Naive thymus-derived CD4-positive, alpha-beta T cell (primary cell): ENCODE data around the gene LZTR1. TPM values are rescaled to one million over a fixed set of nuclear protein-coding genes. Genes with fewer than 3 reads are reported as not detected.
"Not testable (repeated sequence)": the region's sequence is repeated elsewhere in the genome, so short reads cannot be mapped to it uniquely, and the experiment has no call there.

Experiments
- ATAC-seq: fragments of 150-1000 bp; cut with Tn5 transposase; 2 replicates; pipeline ENCODE4 v1.10.0; 2021; ENCODE audit warnings: mild to moderate bottlenecking, moderate library complexity
- CTCF ChIA-PET: fragments of 350-600 bp; sonication (Branson Sonifier 250); formaldehyde crosslinking; loops from one replicate; lab custom pipeline; 2021; ENCODE audit warnings: antibody characterized with exemption; lab: Charles Lee
- POLR2A ChIA-PET: fragments of 350-600 bp; sonication (Branson Sonifier 250); formaldehyde crosslinking; loops from one replicate; lab custom pipeline; 2021; ENCODE audit warnings: antibody characterized with exemption, inconsistent platforms; lab: Charles Lee
- DNase-seq, 9 donors: peaks; one replicate each; pipeline versions ENCODE4 v3.0.0 to v3.0.0-alpha.2; 2020 to 2022; ENCODE audit warnings: mixed read lengths in 1 of 9
- H3K27ac ChIP-seq: one replicate; pipeline ENCODE4 v1.7.0; 2013; ENCODE audit warnings: mild to moderate bottlenecking, low read depth, low read length, moderate library complexity
- H3K27me3 ChIP-seq, 2 donors: one replicate each; pipeline ENCODE4 v1.7.0; 2013; ENCODE audit warnings: low read length in 2 of 2, mild to moderate bottlenecking in 2 of 2, moderate library complexity in 2 of 2; ENCODE audit not compliant: control insufficient read depth in 2 of 2, insufficient read depth in 2 of 2
- H3K36me3 ChIP-seq, 3 experiments: 1 replicate in 2 of 3; 2 replicates in 1 of 3; pipeline ENCODE4 v1.7.0; 2013; ENCODE audit warnings: low read length in 3 of 3, mild to moderate bottlenecking in 3 of 3, moderate library complexity in 1 of 3; ENCODE audit not compliant: insufficient read depth in 3 of 3, control insufficient read depth in 2 of 3
- H3K4me1 ChIP-seq, 2 donors: one replicate each; pipeline ENCODE4 v1.7.0; 2013; ENCODE audit warnings: low read length in 2 of 2, mild to moderate bottlenecking in 2 of 2, moderate library complexity in 1 of 2; ENCODE audit not compliant: control insufficient read depth in 2 of 2, insufficient read depth in 2 of 2
- H3K4me3 ChIP-seq: 2 replicates; pipeline ENCODE4 v1.7.0; 2013; ENCODE audit warnings: mild to moderate bottlenecking, low read length
- H3K9me3 ChIP-seq, 3 experiments: 1 replicate in 2 of 3; 2 replicates in 1 of 3; pipeline ENCODE4 v1.7.0; 2013; ENCODE audit warnings: low read length in 3 of 3; ENCODE audit not compliant: control insufficient read depth in 2 of 3
- H3K27ac Mint-ChIP-seq, 9 donors: one replicate each; pipeline ENCODE4 v1.8.0; 2020 to 2022; ENCODE audit warnings: mixed read lengths in 9 of 9, mild to moderate bottlenecking in 8 of 9, moderate library complexity in 5 of 9, inconsistent platforms in 2 of 9
- H3K27me3 Mint-ChIP-seq, 5 donors: one replicate each; pipeline ENCODE4 v1.8.0; 2021 to 2022; ENCODE audit warnings: mixed read lengths in 5 of 5, mild to moderate bottlenecking in 1 of 5
- H3K36me3 Mint-ChIP-seq, 5 donors: one replicate each; pipeline ENCODE4 v1.8.0; 2020 to 2022; ENCODE audit warnings: mixed read lengths in 5 of 5, mild to moderate bottlenecking in 3 of 5, inconsistent platforms in 1 of 5
- H3K4me1 Mint-ChIP-seq, 7 donors: one replicate each; pipeline ENCODE4 v1.8.0; 2020 to 2022; ENCODE audit warnings: mixed read lengths in 7 of 7, mild to moderate bottlenecking in 3 of 7, inconsistent platforms in 1 of 7
- H3K4me3 Mint-ChIP-seq, 10 donors: one replicate each; pipeline ENCODE4 v1.8.0; 2020 to 2022; ENCODE audit warnings: mild to moderate bottlenecking in 10 of 10, mixed read lengths in 10 of 10, moderate library complexity in 6 of 10, inconsistent platforms in 2 of 10
- H3K9me3 Mint-ChIP-seq, 11 donors: one replicate each; pipeline ENCODE4 v1.8.0; 2020 to 2022; ENCODE audit warnings: mixed read lengths in 11 of 11, mild to moderate bottlenecking in 4 of 11, inconsistent platforms in 1 of 11, moderate library complexity in 1 of 11
- intact Hi-C, 2 donors: fragments of 100-400 bp; cut with micrococcal nuclease; formaldehyde crosslinking; loops; one replicate each; pipeline ENCODE4 v1.15.1; 2023
- polyA plus RNA-seq, 2 donors: library from polyadenylated mRNA; unstranded; fragments of 300-500 nt; fragmentation: Illumina TruSeq; gene quantifications; one replicate each; pipeline ENCODE4 v1.2.3, GENCODE V29; 2021
- total RNA-seq, 6 experiments: library from RNA in 5 of 6; stranded (reverse) in 5 of 6; gene quantifications; 1 replicate in 5 of 6; 2 replicates in 1 of 6; pipeline ENCODE4 v1.2.3 and lab custom pipeline; 2021 to 2026

LZTR1 gene
- total and polyA plus RNA-seq, 7 experiments from 2014 or later = 11.4 to 104 (median 71.2) TPM

DNA sequence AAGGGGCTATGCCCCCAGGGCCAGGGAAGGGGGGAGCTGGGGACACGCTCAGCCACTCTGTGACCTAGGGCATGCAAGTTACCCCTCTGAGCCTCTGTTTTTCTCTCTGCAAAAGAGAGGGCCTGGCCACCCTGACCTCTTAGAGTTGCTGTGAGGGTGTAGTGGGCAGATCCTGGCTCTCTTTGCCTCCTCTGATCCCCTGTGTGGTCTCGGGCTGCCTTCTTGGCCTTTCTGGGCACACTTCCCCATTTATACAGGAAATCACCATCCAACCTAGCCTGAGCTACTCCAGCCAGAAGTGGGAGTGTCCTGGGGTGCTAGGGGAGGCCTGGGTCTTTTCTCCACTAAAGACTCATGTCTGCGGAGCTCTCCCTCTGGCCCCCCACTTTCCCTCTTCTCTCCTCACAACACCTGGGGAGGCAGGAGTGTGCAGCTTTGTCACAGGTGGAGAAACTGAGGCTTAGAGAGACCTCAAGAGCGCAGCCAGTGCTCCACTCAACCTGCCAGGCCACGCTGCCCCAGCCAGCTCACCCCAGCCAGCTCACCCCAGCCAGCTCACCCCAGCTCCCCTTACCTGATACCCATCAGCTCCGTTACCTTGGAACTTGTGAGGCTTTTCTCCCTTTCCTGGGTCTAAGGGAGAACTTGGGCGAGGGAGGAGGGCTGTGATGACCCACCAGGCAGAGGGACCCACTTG lies 13.7 kb upstream of the LZTR1 start:
- peaks cover 0 to 12% (median 10%) of the 10 kb centered on the region in 7 donors for H3K4me1 Mint-ChIP-seq
- CTCF ChIA-PET = interaction anchor here (0.5 kb wide), 1 partner anchor 550 kb away, joined by 4 read pairs; no protein-coding TSS in a partner anchor
- Histone ChIP-seq H3K27me3 (no peaks in the 10 kb centered on the region), H3K36me3 (no peaks in the 10 kb centered on the region), H3K4me1 (no peaks in the 10 kb centered on the region), H3K9me3 (no peaks in the 10 kb centered on the region), H3K4me3 (no peak overlapping the region), H3K27ac (no peak overlapping the region)
- H3K36me3 Mint-ChIP-seq = no peaks in the 10 kb centered on the region
- peaks cover 0 to 5% (median 0%) of the 10 kb centered on the region in 11 donors for H3K9me3 Mint-ChIP-seq
- intact Hi-C loops = loop anchor here in 1 of 2 donors (10.0 kb wide), 1 partner anchor 146 kb away; no protein-coding TSS in a partner anchor
- H3K27ac Mint-ChIP-seq = peak overlapping the region in 1 of 9 donors; percentile 68
- no peak for DNase-seq
- H3K4me3 Mint-ChIP-seq = no peak overlapping the region
- POLR2A ChIA-PET = interaction anchor here (2.3 kb wide), 1 partner anchor 10 kb away, joined by 6 read pairs; no protein-coding TSS in a partner anchor
- peaks cover 0 to 24% (median 5%) of the 10 kb centered on the region in 5 donors for H3K27me3 Mint-ChIP-seq
- ATAC-seq = peak; percentile 55

DNA sequence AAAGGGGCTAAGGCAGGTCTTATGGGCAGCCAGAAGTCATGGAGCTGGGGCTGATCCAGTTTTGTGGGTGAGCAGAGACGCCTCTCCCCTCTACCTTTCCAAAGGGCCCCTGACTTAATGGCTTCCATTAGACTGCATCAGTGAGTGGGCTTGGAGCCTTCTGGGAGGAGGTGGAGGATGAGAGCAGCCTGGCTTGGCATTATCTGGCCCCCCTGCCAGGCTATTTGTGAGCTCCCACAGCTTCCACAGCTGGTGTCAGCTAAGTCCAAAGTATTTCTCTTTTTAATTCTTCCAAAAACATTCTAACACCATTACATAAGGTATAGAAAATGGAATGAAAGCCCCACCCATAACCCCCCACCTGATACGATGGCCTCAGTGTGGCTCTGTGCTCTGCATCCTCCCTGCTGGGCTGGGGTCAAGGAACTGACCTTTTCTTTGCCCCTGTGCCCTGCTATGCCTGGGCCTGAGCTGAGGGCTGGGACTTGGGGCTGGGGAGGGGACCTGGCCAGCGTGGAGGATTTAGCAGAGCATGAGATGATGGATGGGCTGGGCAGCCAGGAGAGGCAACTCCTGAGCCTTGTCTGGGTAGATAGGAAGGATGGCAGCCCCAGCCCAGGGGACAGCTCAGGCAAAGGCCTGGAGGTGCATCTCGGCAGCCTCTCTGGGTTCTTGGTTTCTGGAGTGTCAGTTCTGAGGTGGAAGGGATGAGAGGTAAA lies 11.0 kb upstream of the LZTR1 start:
- Histone ChIP-seq H3K4me1 (no peaks in the 10 kb centered on the region), H3K27me3 (no peaks in the 10 kb centered on the region), H3K27ac (no peak overlapping the region), H3K9me3 (no peaks in the 10 kb centered on the region), H3K36me3 (no peaks in the 10 kb centered on the region), H3K4me3 (no peak overlapping the region)
- Mint-ChIP-seq H3K4me1 (no peaks in the 10 kb centered on the region), H3K27ac (no peak overlapping the region), H3K36me3 (no peaks in the 10 kb centered on the region), H3K27me3 (peaks cover 0 to 3% (median 0%) of the 10 kb centered on the region in 5 donors), H3K4me3 (no peak overlapping the region), H3K9me3 (peaks cover 0 to 5% (median 0%) of the 10 kb centered on the region in 11 donors)
- ATAC-seq (no peak), DNase-seq (no peak)
- CTCF ChIA-PET = interaction anchor here (0.6 to 0.7 kb wide), 2 partner anchors 61 to 907 kb away, joined by 3 to 5 read pairs; no protein-coding TSS in a partner anchor
- POLR2A ChIA-PET = interaction anchor here (1.3 kb wide), 1 partner anchor 32 kb away, joined by 4 read pairs; no protein-coding TSS in a partner anchor
- intact Hi-C loops = no loop called here

DNA sequence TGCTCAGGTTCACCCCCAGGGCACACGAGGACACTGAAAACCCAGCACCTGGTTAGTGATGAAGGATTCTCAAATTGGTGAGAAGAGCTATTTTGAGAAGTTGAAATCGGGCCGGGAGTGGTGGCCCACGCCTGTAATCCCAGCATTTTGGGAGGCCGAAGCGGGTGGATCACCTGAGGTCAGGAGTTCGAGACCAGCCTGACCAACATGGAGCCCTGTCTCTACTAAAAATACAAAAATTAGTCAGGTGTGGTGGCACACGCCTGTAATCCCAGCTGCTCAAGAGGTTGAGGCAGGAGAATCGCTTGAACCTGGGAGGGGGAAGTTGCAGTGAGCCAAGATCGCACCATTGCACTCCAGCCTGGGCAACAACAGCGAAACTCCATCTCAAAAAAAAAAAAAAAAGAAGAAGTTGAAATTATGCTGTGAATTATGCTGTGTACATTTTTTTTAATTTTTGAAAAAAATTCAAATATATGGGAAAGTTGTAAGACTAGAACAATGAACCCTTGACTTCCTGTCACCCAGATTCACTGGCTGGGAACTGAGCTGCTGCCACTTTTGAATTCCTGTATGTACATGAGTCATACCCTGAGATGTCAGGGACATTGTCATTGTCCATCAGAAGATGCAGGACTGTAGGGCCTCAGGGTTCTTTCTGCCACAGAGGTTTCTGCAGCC lies 9.9 kb upstream of the LZTR1 start:
- H3K9me3 ChIP-seq, intact Hi-C loops, H3K4me3 Mint-ChIP-seq, H3K27ac Mint-ChIP-seq, H3K4me1 ChIP-seq, H3K9me3 Mint-ChIP-seq, H3K36me3 Mint-ChIP-seq, H3K4me1 Mint-ChIP-seq, H3K27ac ChIP-seq, H3K36me3 ChIP-seq, H3K4me3 ChIP-seq, H3K27me3 Mint-ChIP-seq, DNase-seq, H3K27me3 ChIP-seq: not testable (repeated sequence)
- ChIA-PET CTCF (interaction anchor here (0.7 kb wide), 1 partner anchor 908 kb away, joined by 3 read pairs; no protein-coding TSS in a partner anchor), POLR2A (interaction anchor here (1.3 kb wide), 2 partner anchors 10 to 31 kb away, joined by 4 read pairs; partner anchors contain the start of gene LZTR1)
- peak; percentile 73 for ATAC-seq

DNA sequence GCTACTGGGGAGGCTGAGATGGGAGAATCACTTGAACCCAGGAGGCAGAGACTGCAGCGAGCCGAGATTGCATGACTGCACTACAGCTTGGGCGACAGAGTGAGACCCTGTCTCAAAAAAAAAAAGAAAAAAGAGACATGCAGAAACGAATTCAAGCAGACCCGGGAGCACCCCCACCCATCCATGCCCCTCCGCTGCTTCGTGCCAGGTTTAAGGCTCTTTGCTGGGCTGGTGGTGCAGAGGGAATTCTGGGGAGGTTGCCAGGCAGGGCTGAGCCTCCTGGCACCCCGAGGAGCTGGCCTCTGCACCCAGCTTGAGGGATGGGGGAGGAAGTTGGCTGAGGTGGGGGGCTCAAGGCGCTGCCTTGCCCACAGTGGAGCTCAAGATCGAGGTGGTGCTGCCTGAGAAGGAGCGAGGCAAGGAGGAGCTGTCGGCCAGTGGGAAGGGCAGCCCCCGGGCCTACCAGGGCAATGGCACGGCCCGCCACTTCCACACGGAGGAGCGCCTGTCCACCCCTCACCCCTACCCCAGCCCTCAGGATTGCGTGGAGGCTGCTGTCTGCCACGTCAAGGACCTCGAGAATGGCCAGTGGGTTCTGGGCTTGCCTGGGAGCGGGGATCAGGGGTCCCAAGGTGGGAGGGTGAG lies 9.0 kb upstream of the LZTR1 start:
- Histone ChIP-seq H3K4me1 (no peaks in the 10 kb centered on the region), H3K4me3 (no peak overlapping the region), H3K27me3 (no peaks in the 10 kb centered on the region), H3K36me3 (no peaks in the 10 kb centered on the region), H3K9me3 (no peaks in the 10 kb centered on the region), H3K27ac (no peak overlapping the region)
- Mint-ChIP-seq H3K27me3 (no peaks in the 10 kb centered on the region), H3K27ac (no peak overlapping the region), H3K36me3 (no peaks in the 10 kb centered on the region), H3K4me1 (no peaks in the 10 kb centered on the region), H3K9me3 (peaks cover 0 to 5% (median 0%) of the 10 kb centered on the region in 11 donors), H3K4me3 (no peak overlapping the region)
- DNase-seq = no peak
- ChIA-PET POLR2A (interaction anchor here (1.3 kb wide), 1 partner anchor 9 kb away, joined by 4 read pairs; the partner anchor contains the start of gene LZTR1), CTCF (no interaction called here)
- intact Hi-C loops = no loop called here
- ATAC-seq = no peak

DNA sequence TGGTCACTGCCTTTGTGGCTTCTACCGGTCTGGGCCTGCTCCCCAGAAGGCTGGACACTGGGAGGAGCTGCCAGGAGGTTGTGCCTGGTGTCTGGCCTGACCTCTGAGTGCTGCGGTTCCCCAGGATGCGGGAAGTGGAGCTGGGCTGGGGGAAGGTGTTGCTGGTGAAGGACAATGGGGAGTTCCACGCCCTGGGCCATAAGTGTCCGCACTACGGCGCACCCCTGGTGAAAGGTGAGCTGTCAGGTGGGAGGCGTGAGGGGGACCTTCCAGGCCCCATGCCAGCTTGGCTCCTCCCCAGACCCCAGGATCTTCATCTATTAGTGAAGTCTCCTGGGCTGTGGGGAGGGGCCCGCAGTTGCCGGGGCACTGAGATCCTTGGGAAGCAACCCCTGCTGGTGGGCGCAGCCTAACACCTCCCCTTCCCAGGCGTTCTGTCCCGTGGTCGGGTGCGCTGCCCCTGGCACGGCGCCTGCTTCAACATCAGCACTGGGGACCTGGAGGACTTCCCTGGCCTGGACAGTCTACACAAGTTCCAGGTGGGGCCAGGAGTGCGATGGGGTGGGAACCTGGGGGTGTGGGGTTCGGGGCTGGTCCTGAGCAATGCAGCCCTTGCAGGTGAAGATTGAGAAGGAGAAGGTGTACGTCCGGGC lies 8.3 kb upstream of the LZTR1 start:
- no peak overlapping the region for H3K4me3 ChIP-seq
- H3K27ac ChIP-seq = no peak overlapping the region
- ATAC-seq = no peak
- H3K36me3 ChIP-seq = no peaks in the 10 kb centered on the region
- no peaks in the 10 kb centered on the region for H3K27me3 ChIP-seq
- Mint-ChIP-seq H3K27me3 (no peaks in the 10 kb centered on the region), H3K9me3 (peaks cover 0 to 5% (median 0%) of the 10 kb centered on the region in 11 donors), H3K4me3 (no peak overlapping the region), H3K27ac (no peak overlapping the region), H3K36me3 (no peaks in the 10 kb centered on the region), H3K4me1 (peaks cover 0 to 2% (median under 1%) of the 10 kb centered on the region in 7 donors)
- ChIA-PET POLR2A (interaction anchor here (1.3 kb wide), 1 partner anchor 8 kb away, joined by 4 read pairs; the partner anchor contains the start of gene LZTR1), CTCF (interaction anchor here (1.2 kb wide), 1 partner anchor 152 kb away, joined by 3 read pairs; no protein-coding TSS in a partner anchor)
- H3K4me1 ChIP-seq = no peaks in the 10 kb centered on the region
- intact Hi-C loops = no loop called here
- DNase-seq = no peak
- peaks cover 0 to 5% (median 0%) of the 10 kb centered on the region in 3 experiments for H3K9me3 ChIP-seq
